Embryonic facial prominence (tissue), 1 donor: ENCODE measurements around the gene EIF4G2.
"Not testable (repeated sequence)": the region's sequence is repeated elsewhere in the genome, so short reads cannot be mapped to it uniquely, and the experiment has no call there.

ENCODE experiments used
- DNase-seq: peaks from one replicate; pipeline ENCODE4 v3.0.0-alpha.2; 2016; ENCODE audit errors: extremely low spot score

EIF4G2 gene

GRCh38 chr11:10808553-10809372 lies at the start of gene EIF4G2:
Gene EIF4G2 (minus strand): TSS chr11:10808926.
- DNase-seq: peak; percentile 97

- peak; percentile 95 for DNase-seq
Measured at GRCh38 chr11:10857709-10858438, 49.1 kb upstream of the EIF4G2 start, which contains the start of gene ZBED5. Gene ZBED5 (minus strand): TSS chr11:10858053. CDS start chr11:10854945, 3,108 bp downstream.

GRCh38 chr11:10857459-10857708 lies 48.7 kb upstream of the EIF4G2 start:
- DNase-seq: no peak

GRCh38 chr11:10856689-10857458 lies 48.1 kb upstream of the EIF4G2 start:
- peak; percentile 15 for DNase-seq

GRCh38 chr11:10855295-10855694 lies 46.6 kb upstream of the EIF4G2 start:
- DNase-seq: no peak

GRCh38 chr11:10847960-10848860 lies 39.5 kb upstream of the EIF4G2 start:
- no peak for DNase-seq

- no peak for DNase-seq
Measured at GRCh38 chr11:10846660-10847059, 37.9 kb upstream of the EIF4G2 start.

GRCh38 chr11:10845589-10845988 lies 36.9 kb upstream of the EIF4G2 start:
- no peak for DNase-seq

- no peak for DNase-seq
Measured at GRCh38 chr11:10844796-10845195, 36.1 kb upstream of the EIF4G2 start.

GRCh38 chr11:10844356-10844755 lies 35.6 kb upstream of the EIF4G2 start:
- no peak for DNase-seq

- DNase-seq: no peak
Measured at GRCh38 chr11:10838881-10839280, 30.2 kb upstream of the EIF4G2 start.

- DNase-seq: no peak
Measured at GRCh38 chr11:10838083-10838482, 29.4 kb upstream of the EIF4G2 start.

GRCh38 chr11:10836884-10837283 lies 28.2 kb upstream of the EIF4G2 start:
- not testable (repeated sequence) for DNase-seq

- DNase-seq: no peak
Measured at GRCh38 chr11:10829139-10829538, 20.4 kb upstream of the EIF4G2 start.

GRCh38 chr11:10828402-10828801 lies 19.7 kb upstream of the EIF4G2 start:
- no peak for DNase-seq

- DNase-seq: no peak
Measured at GRCh38 chr11:10824888-10825287, 16.2 kb upstream of the EIF4G2 start.

- DNase-seq: no peak
Measured at GRCh38 chr11:10823152-10823579, 14.4 kb upstream of the EIF4G2 start.

GRCh38 chr11:10822491-10822890 lies 13.8 kb upstream of the EIF4G2 start:
- DNase-seq: not testable (repeated sequence)

GRCh38 chr11:10818594-10818993 lies 9.9 kb upstream of the EIF4G2 start:
- DNase-seq: no peak

GRCh38 chr11:10813945-10814344 lies 5.2 kb upstream of the EIF4G2 start:
- no peak for DNase-seq
